Measurements from ENCODE around the gene RAD23A.

The RAD23A gene

DNA sequence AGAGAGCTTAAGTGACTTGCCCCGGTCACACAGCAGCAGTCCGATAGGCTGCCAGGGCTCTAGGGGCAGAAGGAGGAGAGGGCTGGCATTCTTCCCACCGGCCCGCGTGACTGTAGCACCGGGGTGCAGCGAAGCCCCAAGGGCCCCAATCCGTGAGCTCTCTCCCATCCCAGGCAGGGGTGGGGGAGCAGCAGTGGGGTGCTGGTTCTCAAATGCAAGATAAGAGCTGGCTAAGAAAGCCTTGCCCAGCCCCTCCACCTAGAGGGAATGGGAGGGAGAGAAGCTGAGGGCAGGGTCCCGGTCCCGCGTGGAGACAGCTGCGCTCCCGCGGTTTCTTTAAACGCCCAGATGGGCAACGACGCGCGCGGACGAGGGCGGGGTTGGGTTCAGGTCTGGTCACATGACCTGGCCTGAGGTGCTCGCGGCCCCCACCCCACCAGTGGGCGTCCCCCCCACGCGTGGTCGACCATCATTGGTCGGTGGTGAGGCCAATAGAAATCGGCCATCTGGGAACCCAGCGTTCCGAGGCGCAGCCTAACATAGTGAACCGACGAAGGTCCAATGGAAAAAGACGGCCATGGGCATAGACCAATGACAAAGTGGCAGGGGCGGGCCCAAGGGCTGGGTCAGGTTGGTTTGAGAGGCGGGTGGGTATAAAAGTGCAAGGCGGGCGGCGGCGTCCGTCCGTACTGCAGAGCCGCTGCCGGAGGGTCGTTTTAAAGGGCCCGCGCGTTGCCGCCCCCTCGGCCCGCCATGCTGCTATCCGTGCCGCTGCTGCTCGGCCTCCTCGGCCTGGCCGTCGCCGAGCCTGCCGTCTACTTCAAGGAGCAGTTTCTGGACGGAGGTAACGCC, 7.5 kb upstream of the RAD23A start, which contains the start of gene CALR:
CALR (plus strand) TSS at position 683 of the 852 bp plus-strand sequence; CDS start at position 754, 71 bp downstream.
- H3K4me1 ChIP-seq (ENCODE audit: control insufficient read depth, insufficient read depth, low read length): peaks cover 9% of the 10 kb centered on the region
- H3K9me3 ChIP-seq (ENCODE audit: control insufficient read depth, insufficient read depth, low read depth, low read length): no peaks in the 10 kb centered on the region
- peak within 1 kb of the TSS; percentile 82 for H3K27ac ChIP-seq (ENCODE audit: extremely low read depth, low read depth, low read length)
- peak within 1 kb of the TSS; percentile 97 for H3K4me3 ChIP-seq (ENCODE audit: low read depth, low read length)
- CTCF ChIA-PET: interaction anchor here (2.6 kb wide), 1 partner anchor 27 kb away, joined by 11 read pairs; no protein-coding TSS in a partner anchor
- POLR2A ChIA-PET: interaction anchor here (0.5 to 2.9 kb wide), 15 partner anchors 8 to 1755 kb away, joined by 3 to 21 read pairs (median 5); partner anchors contain the start of genes DNASE2, GCDH, RAD23A and SYCE2
- peaks cover 14 to 43% of the 10 kb centered on the region in 2 experiments; a peak in 2 of 3 replicates for H3K36me3 ChIP-seq (ENCODE audit: control insufficient read depth in 2 of 2, insufficient read depth in 1 of 2, low read length in 2 of 2)
- peak; percentile 98 for TF ChIP-seq BCL11B (tag by site-specific recombination; IDR thresholded peaks at IDR 0.05; ENCODE audit: low read depth)
- peak; percentile 73 for TF ChIP-seq ZBTB48 (tag by site-specific recombination; IDR thresholded peaks at IDR 0.05)
- TF ChIP-seq ZBTB20 (tag by site-specific recombination; IDR thresholded peaks at IDR 0.05): peak; percentile 69
- no peak for TF ChIP-seq ZNF157 (tag by site-specific recombination; IDR thresholded peaks at IDR 0.05)
- TF ChIP-seq ZNF785 (tag by site-specific recombination; IDR thresholded peaks at IDR 0.05): peak; percentile 95
- TF ChIP-seq KLF8 (tag by site-specific recombination; IDR thresholded peaks at IDR 0.05): peak; percentile 78
- TF ChIP-seq ZNF776 (tag by site-specific recombination; IDR thresholded peaks at IDR 0.05; ENCODE audit: borderline replicate concordance): no peak
- TF ChIP-seq ZNF202 (tag by site-specific recombination; IDR thresholded peaks at IDR 0.05; ENCODE audit: borderline replicate concordance): no peak
- TF ChIP-seq ZNF10 (tag by site-specific recombination; IDR thresholded peaks at IDR 0.05): no peak
- TF ChIP-seq ZNF629 (tag by site-specific recombination; IDR thresholded peaks at IDR 0.05): no peak; the same call in 1 of the 2 replicates
- TF ChIP-seq ZNF560 (tag by site-specific recombination; IDR thresholded peaks at IDR 0.05; ENCODE audit: borderline replicate concordance): no peak
- no peak for TF ChIP-seq ZNF555 (tag by site-specific recombination; conservative IDR thresholded peaks at IDR 0.05)
- peak; percentile 96; the same call in 1 of the 2 replicates for TF ChIP-seq ZNF391 (tag by site-specific recombination; IDR thresholded peaks at IDR 0.05; ENCODE audit: borderline replicate concordance, low read depth)
- TF ChIP-seq GLI2 (tag by site-specific recombination; IDR thresholded peaks at IDR 0.05; ENCODE audit: borderline replicate concordance, low read depth): no peak
- TF ChIP-seq, protein P1, sequence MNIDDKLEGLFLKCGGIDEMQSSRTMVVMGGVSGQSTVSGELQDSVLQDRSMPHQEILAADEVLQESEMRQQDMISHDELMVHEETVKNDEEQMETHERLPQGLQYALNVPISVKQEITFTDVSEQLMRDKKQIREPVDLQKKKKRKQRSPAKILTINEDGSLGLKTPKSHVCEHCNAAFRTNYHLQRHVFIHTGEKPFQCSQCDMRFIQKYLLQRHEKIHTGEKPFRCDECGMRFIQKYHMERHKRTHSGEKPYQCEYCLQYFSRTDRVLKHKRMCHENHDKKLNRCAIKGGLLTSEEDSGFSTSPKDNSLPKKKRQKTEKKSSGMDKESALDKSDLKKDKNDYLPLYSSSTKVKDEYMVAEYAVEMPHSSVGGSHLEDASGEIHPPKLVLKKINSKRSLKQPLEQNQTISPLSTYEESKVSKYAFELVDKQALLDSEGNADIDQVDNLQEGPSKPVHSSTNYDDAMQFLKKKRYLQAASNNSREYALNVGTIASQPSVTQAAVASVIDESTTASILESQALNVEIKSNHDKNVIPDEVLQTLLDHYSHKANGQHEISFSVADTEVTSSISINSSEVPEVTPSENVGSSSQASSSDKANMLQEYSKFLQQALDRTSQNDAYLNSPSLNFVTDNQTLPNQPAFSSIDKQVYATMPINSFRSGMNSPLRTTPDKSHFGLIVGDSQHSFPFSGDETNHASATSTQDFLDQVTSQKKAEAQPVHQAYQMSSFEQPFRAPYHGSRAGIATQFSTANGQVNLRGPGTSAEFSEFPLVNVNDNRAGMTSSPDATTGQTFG (tag by site-specific recombination; IDR thresholded peaks at IDR 0.05; ENCODE audit: borderline replicate concordance): no peak
- TF ChIP-seq ZNF23 (tag by site-specific recombination; IDR thresholded peaks at IDR 0.05; ENCODE audit: borderline replicate concordance): no peak
- TF ChIP-seq ZNF350 (tag by site-specific recombination; IDR thresholded peaks at IDR 0.05): no peak
- no peak for TF ChIP-seq ZNF626 (tag by site-specific recombination; IDR thresholded peaks at IDR 0.05)
- TF ChIP-seq, protein P2, sequence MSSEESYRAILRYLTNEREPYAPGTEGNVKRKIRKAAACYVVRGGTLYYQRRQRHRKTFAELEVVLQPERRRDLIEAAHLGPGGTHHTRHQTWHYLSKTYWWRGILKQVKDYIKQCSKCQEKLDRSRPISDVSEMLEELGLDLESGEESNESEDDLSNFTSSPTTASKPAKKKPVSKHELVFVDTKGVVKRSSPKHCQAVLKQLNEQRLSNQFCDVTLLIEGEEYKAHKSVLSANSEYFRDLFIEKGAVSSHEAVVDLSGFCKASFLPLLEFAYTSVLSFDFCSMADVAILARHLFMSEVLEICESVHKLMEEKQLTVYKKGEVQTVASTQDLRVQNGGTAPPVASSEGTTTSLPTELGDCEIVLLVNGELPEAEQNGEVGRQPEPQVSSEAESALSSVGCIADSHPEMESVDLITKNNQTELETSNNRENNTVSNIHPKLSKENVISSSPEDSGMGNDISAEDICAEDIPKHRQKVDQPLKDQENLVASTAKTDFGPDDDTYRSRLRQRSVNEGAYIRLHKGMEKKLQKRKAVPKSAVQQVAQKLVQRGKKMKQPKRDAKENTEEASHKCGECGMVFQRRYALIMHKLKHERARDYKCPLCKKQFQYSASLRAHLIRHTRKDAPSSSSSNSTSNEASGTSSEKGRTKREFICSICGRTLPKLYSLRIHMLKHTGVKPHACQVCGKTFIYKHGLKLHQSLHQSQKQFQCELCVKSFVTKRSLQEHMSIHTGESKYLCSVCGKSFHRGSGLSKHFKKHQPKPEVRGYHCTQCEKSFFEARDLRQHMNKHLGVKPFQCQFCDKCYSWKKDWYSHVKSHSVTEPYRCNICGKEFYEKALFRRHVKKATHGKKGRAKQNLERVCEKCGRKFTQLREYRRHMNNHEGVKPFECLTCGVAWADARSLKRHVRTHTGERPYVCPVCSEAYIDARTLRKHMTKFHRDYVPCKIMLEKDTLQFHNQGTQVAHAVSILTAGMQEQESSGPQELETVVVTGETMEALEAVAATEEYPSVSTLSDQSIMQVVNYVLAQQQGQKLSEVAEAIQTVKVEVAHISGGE (tag by site-specific recombination; conservative IDR thresholded peaks at IDR 0.05; ENCODE audit: low read depth): peak; percentile 40
- no peak for TF ChIP-seq ZNF404 (tag by site-specific recombination; IDR thresholded peaks at IDR 0.05)
- TF ChIP-seq KLF1 (tag by site-specific recombination; IDR thresholded peaks at IDR 0.05): peak; percentile 70
- TF ChIP-seq ZNF530 (tag by site-specific recombination; IDR thresholded peaks at IDR 0.05; ENCODE audit: low read depth): no peak
- TF ChIP-seq, protein P3, sequence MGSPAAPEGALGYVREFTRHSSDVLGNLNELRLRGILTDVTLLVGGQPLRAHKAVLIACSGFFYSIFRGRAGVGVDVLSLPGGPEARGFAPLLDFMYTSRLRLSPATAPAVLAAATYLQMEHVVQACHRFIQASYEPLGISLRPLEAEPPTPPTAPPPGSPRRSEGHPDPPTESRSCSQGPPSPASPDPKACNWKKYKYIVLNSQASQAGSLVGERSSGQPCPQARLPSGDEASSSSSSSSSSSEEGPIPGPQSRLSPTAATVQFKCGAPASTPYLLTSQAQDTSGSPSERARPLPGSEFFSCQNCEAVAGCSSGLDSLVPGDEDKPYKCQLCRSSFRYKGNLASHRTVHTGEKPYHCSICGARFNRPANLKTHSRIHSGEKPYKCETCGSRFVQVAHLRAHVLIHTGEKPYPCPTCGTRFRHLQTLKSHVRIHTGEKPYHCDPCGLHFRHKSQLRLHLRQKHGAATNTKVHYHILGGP (tag by site-specific recombination; IDR thresholded peaks at IDR 0.05): no peak
- TF ChIP-seq ZEB2 (tag by site-specific recombination; IDR thresholded peaks at IDR 0.05): peak; percentile 88
- no peak for TF ChIP-seq TRIM28 (IDR thresholded peaks at IDR 0.05; ENCODE audit: borderline replicate concordance, low read length)
- TF ChIP-seq, protein P4, sequence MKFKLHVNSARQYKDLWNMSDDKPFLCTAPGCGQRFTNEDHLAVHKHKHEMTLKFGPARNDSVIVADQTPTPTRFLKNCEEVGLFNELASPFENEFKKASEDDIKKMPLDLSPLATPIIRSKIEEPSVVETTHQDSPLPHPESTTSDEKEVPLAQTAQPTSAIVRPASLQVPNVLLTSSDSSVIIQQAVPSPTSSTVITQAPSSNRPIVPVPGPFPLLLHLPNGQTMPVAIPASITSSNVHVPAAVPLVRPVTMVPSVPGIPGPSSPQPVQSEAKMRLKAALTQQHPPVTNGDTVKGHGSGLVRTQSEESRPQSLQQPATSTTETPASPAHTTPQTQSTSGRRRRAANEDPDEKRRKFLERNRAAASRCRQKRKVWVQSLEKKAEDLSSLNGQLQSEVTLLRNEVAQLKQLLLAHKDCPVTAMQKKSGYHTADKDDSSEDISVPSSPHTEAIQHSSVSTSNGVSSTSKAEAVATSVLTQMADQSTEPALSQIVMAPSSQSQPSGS (tag by site-specific recombination; IDR thresholded peaks at IDR 0.05; ENCODE audit: low read depth): no peak
- TF ChIP-seq ZBTB17 (tag by site-specific recombination; IDR thresholded peaks at IDR 0.05): no peak
- no peak for TF ChIP-seq ZBTB1 (tag by site-specific recombination; IDR thresholded peaks at IDR 0.05)
- TF ChIP-seq KLF16 (tag by site-specific recombination; IDR thresholded peaks at IDR 0.05): peak; percentile 89
- TF ChIP-seq ZNF658 (tag by site-specific recombination; IDR thresholded peaks at IDR 0.05): no peak

Data from HEK293 (cell line).